BLaER1 (cell line): ENCODE data around the gene TSNAX.
"Not testable (repeated sequence)": the region's sequence is repeated elsewhere in the genome, so short reads cannot be mapped to it uniquely, and the experiment has no call there.

ENCODE experiments used
- H3K27ac ChIP-seq: shearing (Covaris generic); formaldehyde crosslinking; 2 replicates; pipeline ENCODE4 v1.8.1; 2022
- H3K27me3 ChIP-seq: shearing (Covaris generic); formaldehyde crosslinking; 2 replicates; pipeline ENCODE4 v1.8.1; 2022
- H3K36me3 ChIP-seq: shearing (Covaris generic); formaldehyde crosslinking; 2 replicates; pipeline ENCODE4 v1.8.1; 2022
- H3K4me1 ChIP-seq: shearing (Covaris generic); formaldehyde crosslinking; 2 replicates; pipeline ENCODE4 v1.8.1; 2022
- H3K4me2 ChIP-seq: shearing (Covaris generic); formaldehyde crosslinking; 2 replicates; pipeline ENCODE4 v1.8.1; 2022
- H3K4me3 ChIP-seq: shearing (Covaris generic); formaldehyde crosslinking; 2 replicates; pipeline ENCODE4 v1.8.1; 2022
- H3K9ac ChIP-seq: shearing (Covaris generic); formaldehyde crosslinking; 2 replicates; pipeline ENCODE4 v1.8.1; 2022
- H3K9me3 ChIP-seq: shearing (Covaris generic); formaldehyde crosslinking; 2 replicates; pipeline ENCODE4 v1.8.1; 2022
- H4K20me1 ChIP-seq: shearing (Covaris generic); formaldehyde crosslinking; 2 replicates; pipeline ENCODE4 v1.8.1; 2022
- Cebpa-rat ChIP-seq: shearing (Covaris generic); IDR thresholded peaks from 2 replicates; pipeline ENCODE4 v1.8.1; 2022

TSNAX gene

DNA sequence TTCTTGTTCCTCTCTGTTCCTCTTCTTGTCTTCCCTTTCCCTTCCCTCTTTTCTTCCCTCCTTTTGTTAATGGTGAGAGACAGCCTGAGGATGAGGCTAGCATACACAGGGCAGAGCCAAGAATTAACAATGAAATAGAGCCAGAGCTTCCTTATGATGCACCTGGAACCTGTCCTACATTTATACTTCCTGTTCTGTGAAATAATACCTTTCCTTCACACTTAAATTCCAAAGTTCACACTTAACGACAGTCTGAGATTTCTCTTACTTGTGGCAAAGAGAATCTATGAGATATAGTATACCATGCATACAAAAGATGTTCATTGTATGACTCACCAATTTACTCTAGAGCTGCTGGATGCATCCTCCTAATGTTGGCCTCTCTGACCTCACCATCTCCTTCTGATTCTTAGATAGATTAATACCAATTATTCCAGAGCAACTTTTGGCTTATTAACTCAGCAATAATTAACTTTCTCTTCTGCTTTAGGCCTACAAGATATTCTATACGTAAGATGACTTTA lies 30.8 kb upstream of the TSNAX start:
- peaks cover 13% of the 10 kb centered on the region; the same call in 1 of the 2 replicates for H3K36me3 ChIP-seq
- H3K4me1 ChIP-seq: peaks cover 13% of the 10 kb centered on the region
- H4K20me1 ChIP-seq: no peaks in the 10 kb centered on the region
- no peaks in the 10 kb centered on the region for H3K27me3 ChIP-seq
- no peak overlapping the region for H3K9ac ChIP-seq
- peaks cover 43% of the 10 kb centered on the region for H3K9me3 ChIP-seq
- H3K27ac ChIP-seq: no peak overlapping the region
- no peak overlapping the region for H3K4me3 ChIP-seq
- H3K4me2 ChIP-seq: no peak overlapping the region
- TF ChIP-seq Cebpa-rat: no peak

DNA sequence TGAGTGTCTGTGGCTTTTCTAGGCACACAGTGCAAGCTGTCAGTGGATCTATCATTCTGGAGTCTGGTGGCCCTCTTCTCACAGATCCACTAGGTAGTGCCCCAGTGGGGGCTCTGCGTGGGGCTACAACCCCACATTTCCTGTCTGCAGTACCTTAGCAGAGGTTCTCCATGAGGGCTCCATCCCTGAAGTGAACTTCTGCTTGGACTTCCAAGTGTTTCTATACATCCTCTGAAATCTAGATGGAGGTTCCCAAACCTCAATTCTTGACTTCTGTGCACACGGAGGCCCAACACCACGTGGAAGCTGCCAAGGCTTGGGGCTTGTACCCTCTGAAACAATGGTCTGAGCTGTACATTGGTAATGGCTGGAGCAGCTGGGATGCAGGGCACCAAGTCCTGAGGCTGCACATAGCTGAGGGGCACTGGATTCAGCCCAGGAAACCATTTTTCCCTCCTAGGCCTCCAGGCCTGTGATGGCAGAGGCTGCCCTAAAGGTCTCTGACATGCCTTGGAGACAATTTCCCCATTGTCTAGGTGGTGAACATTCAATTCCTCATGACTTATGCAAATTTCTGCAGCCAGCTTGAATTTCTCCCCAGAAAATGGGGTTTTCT lies 29.2 kb upstream of the TSNAX start:
- Histone ChIP-seq H3K4me2 (no peak overlapping the region), H3K4me1 (peaks cover 2% of the 10 kb centered on the region), H3K27ac (no peak overlapping the region), H3K36me3 (peaks cover 13% of the 10 kb centered on the region; the same call in 1 of the 2 replicates), H3K9ac (no peak overlapping the region), H4K20me1 (no peaks in the 10 kb centered on the region), H3K4me3 (peak overlapping the region; percentile 11; the same call in 1 of the 2 replicates), H3K9me3 (peaks cover 51% of the 10 kb centered on the region), H3K27me3 (no peaks in the 10 kb centered on the region)
- TF ChIP-seq Cebpa-rat: no peak

DNA sequence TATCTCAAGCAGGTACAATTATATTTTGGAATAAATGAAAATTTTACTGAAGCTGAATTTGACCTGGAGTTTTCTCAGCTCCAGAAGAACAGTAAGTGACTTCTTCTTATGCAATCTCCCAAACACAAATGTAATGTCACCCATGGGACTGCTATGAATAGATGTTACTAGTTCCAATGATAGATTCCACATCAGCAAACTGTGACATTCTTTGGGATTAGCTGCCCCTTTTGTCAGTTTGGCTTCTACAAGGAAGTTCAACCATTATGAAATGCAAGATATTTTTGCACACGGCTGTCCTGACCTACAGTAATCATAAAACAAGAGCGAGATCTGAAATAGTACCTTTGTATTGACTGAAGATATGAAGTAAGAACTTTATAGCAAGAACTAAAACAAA lies 27.8 kb upstream of the TSNAX start:
- Histone ChIP-seq H3K9ac (no peak overlapping the region), H4K20me1 (no peaks in the 10 kb centered on the region), H3K9me3 (peaks cover 51% of the 10 kb centered on the region), H3K4me1 (no peaks in the 10 kb centered on the region), H3K4me2 (no peak overlapping the region), H3K27ac (no peak overlapping the region), H3K27me3 (no peaks in the 10 kb centered on the region), H3K4me3 (no peak overlapping the region), H3K36me3 (peaks cover 13% of the 10 kb centered on the region; the same call in 1 of the 2 replicates)
- no peak for TF ChIP-seq Cebpa-rat

DNA sequence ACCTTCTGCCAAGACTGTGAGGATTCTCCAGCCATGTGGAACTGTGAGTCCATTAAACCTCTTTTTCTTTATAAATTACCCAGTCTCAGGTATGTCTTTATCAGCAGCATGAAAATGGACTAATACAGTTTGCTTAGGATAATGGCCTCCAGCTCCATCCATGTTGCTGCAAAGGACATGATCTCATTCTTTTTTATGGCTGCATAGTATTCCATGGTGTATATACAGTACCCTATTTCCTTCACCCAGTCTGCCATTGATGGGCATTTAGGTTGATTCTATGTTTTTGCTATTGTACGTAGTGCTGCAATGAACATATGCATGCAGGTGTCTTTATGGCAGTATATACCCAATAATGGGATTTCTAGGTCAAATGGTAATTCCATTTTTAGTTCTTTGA lies 25.3 kb upstream of the TSNAX start:
- H3K36me3 ChIP-seq: peaks cover 13% of the 10 kb centered on the region; the same call in 1 of the 2 replicates
- H3K27me3 ChIP-seq, H4K20me1 ChIP-seq, H3K4me1 ChIP-seq, H3K4me2 ChIP-seq, H3K4me3 ChIP-seq, H3K27ac ChIP-seq, H3K9ac ChIP-seq: not testable (repeated sequence)
- peaks cover 40% of the 10 kb centered on the region for H3K9me3 ChIP-seq

DNA sequence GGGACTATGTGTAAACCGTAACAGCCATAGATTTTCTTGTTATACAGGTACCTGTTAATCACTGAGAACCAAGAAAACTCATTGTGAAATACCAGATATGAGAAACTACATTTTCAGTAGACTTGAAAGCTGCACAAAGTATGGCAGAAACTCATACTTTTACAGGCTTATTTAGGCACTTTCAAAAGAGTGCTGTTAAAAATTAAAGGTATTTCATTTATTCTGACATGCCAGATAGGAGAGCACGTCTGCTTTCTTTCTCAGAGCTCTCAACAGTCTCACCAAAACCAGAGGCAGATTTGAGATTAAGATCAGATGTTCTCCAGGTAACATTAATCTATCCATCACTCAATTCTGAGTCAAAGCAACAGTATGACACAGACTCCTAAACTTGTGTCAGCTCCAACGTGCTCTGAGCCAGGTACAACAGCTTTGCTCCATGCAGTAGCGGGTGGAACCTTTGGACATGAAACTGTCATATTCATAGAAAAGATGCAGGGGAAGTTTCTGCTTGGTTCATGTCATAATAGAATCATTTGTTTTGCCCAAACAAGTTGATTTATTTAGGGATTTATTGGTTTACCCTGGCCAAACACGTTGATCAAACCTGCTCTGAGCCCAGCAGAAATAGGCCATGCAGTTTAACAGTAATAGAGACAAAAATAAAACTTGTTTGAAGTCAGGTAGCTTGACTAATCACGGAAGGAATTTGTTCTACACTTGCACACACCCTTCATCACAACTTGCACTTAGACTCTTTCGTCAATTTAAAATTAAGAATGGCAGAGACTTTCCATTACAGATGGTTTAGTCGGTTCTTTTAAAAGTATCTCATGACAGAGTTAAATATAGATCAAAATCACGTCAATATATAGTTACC lies 20.8 kb upstream of the TSNAX start:
- no peak for TF ChIP-seq Cebpa-rat

DNA sequence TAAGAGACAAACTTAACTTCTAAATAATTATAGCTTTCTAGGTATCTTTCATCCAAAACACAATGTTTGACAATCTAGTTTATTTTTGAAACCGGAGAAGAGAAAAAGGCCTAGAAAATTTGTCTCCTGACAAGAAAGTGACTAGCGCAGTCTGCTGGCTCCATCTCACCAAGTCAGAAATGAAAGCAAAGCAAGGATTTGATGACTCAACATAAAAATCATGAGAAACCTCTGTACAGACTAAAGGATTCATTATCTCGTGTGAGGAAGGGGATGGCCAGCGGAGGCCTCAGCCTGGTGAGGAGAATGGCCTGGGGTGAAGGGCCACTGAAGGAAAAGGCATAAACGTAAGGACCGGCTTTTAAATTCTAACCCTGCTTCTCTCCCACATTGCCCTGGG lies 20.0 kb upstream of the TSNAX start:
- H3K4me1 ChIP-seq: no peaks in the 10 kb centered on the region
- H3K9me3 ChIP-seq: 0 out of 2 replicates have a peak, but pooled peaks cover under 1% of the 10 kb centered on the region
- H3K27ac ChIP-seq: no peak overlapping the region
- TF ChIP-seq Cebpa-rat: no peak
- H3K27me3 ChIP-seq: no peaks in the 10 kb centered on the region
- no peak overlapping the region for H3K4me2 ChIP-seq
- H4K20me1 ChIP-seq: no peaks in the 10 kb centered on the region
- H3K4me3 ChIP-seq: no peak overlapping the region
- H3K36me3 ChIP-seq: no peaks in the 10 kb centered on the region
- H3K9ac ChIP-seq: no peak overlapping the region

More for the DNA sequence above, 20.8 kb upstream of the TSNAX start:
- Histone ChIP-seq H3K27ac (no peak overlapping the region), H3K9me3 (peaks cover 8% of the 10 kb centered on the region; the same call in 1 of the 2 replicates), H3K4me2 (no peak overlapping the region), H3K4me3 (no peak overlapping the region), H3K36me3 (no peaks in the 10 kb centered on the region), H3K4me1 (no peaks in the 10 kb centered on the region), H3K9ac (no peak overlapping the region), H3K27me3 (no peaks in the 10 kb centered on the region), H4K20me1 (no peaks in the 10 kb centered on the region)

DNA sequence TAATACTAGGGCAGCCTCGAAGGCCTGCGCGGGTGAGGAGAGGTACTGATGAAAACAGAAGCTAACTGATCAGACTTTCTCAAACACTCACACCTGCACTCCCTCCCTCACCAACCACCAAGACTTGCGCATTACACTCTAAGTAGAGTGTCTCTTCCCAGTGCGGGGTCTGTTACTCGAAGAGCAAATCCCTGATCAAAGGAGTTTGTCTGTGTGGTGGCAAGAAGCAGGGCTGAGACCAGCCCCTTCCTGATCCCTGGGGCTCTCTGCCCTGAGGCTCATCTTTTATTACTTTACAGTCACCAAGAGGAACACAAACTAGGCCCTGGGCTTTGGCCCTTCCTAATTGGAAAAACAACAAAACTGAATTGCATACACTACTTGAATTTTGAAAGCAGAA lies 19.5 kb upstream of the TSNAX start:
- H3K27me3 ChIP-seq: no peaks in the 10 kb centered on the region
- no peaks in the 10 kb centered on the region for H4K20me1 ChIP-seq
- no peak overlapping the region for H3K9ac ChIP-seq
- no peak overlapping the region for H3K27ac ChIP-seq
- no peak for TF ChIP-seq Cebpa-rat
- H3K4me3 ChIP-seq: no peak overlapping the region
- no peaks in the 10 kb centered on the region for H3K9me3 ChIP-seq
- no peak overlapping the region for H3K4me2 ChIP-seq
- H3K36me3 ChIP-seq: no peaks in the 10 kb centered on the region
- no peaks in the 10 kb centered on the region for H3K4me1 ChIP-seq

DNA sequence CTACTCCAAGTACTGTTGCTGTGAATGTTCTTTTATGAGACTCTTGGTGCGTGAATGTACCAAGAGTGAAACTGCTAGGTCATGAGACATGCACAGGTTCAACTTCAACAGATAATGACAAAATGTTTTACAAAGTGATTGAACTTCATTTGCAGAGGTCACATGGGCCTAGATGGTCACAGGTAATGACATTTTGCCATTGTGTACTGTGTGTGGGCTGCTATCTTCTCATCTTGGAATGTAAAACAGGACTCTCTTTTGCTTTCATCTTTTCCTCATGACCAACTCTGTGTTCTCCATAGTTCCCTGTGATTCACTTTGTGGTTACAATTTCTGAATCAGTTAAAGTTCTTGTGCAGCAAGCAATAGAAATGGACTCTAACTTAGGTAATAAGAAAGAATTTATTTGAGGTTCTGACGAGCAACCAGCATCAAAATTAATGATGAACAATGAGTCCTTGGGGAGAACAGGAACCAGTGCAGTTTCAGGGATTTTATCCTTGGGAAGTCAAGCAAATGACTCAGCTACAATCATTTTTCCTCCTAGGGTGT lies 16.2 kb upstream of the TSNAX start:
- H3K9ac ChIP-seq: no peak overlapping the region
- no peak overlapping the region for H3K4me2 ChIP-seq

DNA sequence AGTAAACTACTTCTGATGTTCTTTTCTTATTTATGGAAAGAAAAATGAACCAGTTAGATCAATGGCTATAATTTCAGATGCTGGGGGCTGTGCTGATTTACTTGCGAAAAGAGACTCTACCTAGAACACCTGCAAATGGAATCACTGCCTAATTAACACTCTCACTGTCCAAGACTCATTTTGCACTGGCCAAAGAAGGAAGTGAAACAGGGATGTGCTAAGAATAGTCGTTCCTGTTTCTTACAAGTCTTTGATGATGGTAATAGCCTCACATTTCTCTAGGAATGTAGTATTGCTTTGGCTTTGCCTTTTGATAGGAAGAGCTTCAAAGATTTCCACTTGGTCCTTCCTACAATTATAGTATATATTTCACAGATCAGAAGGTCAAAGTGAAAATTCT lies 12.7 kb upstream of the TSNAX start:
- H4K20me1 ChIP-seq: no peaks in the 10 kb centered on the region
- H3K4me1 ChIP-seq: peaks cover 25% of the 10 kb centered on the region
- H3K4me2 ChIP-seq: peak overlapping the region; percentile 41
- H3K4me3 ChIP-seq: no peak overlapping the region
- no peak overlapping the region for H3K27ac ChIP-seq
- TF ChIP-seq Cebpa-rat: no peak
- H3K36me3 ChIP-seq: no peaks in the 10 kb centered on the region
- no peak overlapping the region for H3K9ac ChIP-seq
- H3K9me3 ChIP-seq: no peaks in the 10 kb centered on the region
- H3K27me3 ChIP-seq: no peaks in the 10 kb centered on the region

More for the DNA sequence above, 16.2 kb upstream of the TSNAX start:
- Histone ChIP-seq H3K4me3 (no peak overlapping the region), H4K20me1 (no peaks in the 10 kb centered on the region), H3K27ac (no peak overlapping the region), H3K9me3 (no peaks in the 10 kb centered on the region), H3K27me3 (no peaks in the 10 kb centered on the region), H3K36me3 (no peaks in the 10 kb centered on the region), H3K4me1 (peaks cover 11% of the 10 kb centered on the region)
- TF ChIP-seq Cebpa-rat: no peak

DNA sequence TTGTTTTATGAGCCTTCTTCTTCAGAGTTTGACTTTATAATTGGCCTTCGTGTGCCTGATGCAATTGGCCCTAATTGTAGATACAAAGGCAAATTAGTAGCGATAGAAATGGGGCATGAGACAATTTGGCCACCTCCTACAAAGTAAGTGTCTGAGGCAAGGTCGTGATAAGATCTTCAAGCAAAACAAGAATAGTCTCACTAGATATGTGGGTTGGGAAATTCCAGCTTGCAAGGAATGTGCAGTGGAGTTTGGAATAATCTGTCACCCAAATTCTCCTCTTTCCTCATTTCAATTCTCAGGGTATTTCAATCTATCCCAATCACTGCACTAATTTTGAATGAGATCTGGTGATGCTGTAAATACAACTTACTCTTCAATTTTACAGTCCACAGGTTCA lies 11.4 kb upstream of the TSNAX start:
- no peaks in the 10 kb centered on the region for H3K27me3 ChIP-seq
- no peaks in the 10 kb centered on the region for H4K20me1 ChIP-seq
- H3K36me3 ChIP-seq: no peaks in the 10 kb centered on the region
- no peak overlapping the region for H3K9ac ChIP-seq
- H3K4me2 ChIP-seq: no peak overlapping the region
- H3K4me1 ChIP-seq: peaks cover 25% of the 10 kb centered on the region
- no peaks in the 10 kb centered on the region for H3K9me3 ChIP-seq
- H3K4me3 ChIP-seq: no peak overlapping the region
- H3K27ac ChIP-seq: no peak overlapping the region
- no peak for TF ChIP-seq Cebpa-rat
